ENCODE results near the gene PIGL.

DNA sequence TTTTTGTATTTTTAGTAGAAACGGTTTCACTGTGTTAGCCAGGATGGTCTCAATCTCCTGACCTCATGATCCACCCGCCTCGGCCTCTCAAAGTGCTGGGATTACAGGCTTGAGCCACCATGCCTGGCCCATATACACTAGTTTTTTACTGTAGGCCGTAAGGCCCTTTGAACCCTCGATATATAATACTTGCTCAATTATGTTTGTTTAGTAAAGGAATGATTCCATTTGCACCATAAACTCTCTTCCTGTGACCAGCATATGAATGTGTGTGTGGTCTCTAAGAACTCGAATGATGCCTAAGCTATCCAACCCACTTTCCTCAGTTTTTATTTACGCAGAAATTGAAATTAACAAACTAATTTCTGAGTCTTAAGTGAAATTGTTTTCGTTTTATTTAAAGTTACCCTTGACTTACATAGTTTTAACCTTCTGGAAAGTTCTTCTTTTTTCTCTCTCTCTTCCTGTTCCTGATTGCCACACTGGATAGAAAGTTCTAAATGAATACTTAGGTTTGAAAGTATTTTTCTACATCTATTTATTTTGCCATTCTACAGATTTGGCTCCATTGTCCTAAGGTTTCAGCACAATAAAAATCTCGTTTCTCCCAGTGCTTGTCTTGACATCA is 37.9 kb downstream of the PIGL start:
- TF ChIP-seq, protein P1, sequence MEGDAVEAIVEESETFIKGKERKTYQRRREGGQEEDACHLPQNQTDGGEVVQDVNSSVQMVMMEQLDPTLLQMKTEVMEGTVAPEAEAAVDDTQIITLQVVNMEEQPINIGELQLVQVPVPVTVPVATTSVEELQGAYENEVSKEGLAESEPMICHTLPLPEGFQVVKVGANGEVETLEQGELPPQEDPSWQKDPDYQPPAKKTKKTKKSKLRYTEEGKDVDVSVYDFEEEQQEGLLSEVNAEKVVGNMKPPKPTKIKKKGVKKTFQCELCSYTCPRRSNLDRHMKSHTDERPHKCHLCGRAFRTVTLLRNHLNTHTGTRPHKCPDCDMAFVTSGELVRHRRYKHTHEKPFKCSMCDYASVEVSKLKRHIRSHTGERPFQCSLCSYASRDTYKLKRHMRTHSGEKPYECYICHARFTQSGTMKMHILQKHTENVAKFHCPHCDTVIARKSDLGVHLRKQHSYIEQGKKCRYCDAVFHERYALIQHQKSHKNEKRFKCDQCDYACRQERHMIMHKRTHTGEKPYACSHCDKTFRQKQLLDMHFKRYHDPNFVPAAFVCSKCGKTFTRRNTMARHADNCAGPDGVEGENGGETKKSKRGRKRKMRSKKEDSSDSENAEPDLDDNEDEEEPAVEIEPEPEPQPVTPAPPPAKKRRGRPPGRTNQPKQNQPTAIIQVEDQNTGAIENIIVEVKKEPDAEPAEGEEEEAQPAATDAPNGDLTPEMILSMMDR (conservative IDR thresholded peaks at IDR 0.05), result no peak
- no peak for TF ChIP-seq EZH2 (IDR thresholded peaks at IDR 0.05; ENCODE audit: low read depth)

All from PC-9 (cell line).